Thoracic aorta (tissue), 2 donors: ENCODE results near the gene MIP. TPM values are rescaled to one million over a fixed set of nuclear protein-coding genes. Genes with fewer than 3 reads are reported as not detected.

ENCODE experiments used
- ATAC-seq: fragments of 150-250 bp; one replicate; pipeline ENCODE4 v1.8.0; 2017; ENCODE audit warnings: low read depth; ENCODE audit not compliant: insufficient number of reproducible peaks, low FRiP score
- DNase-seq: peaks from one replicate; pipeline ENCODE4 v3.0.0-alpha.2; 2020; ENCODE audit warnings: low spot score
- H3K27ac ChIP-seq, 2 donors: fragments of 200-600 bp; sonication (generic); 1 replicate in 1 of 2; 2 replicates in 1 of 2; pipeline ENCODE4 v1.5.1; 2016; ENCODE audit warnings: mild to moderate bottlenecking in 2 of 2, moderate library complexity in 2 of 2
- H3K27me3 ChIP-seq: fragments of 200-600 bp; sonication (generic); replicated peaks from 2 replicates; pipeline ENCODE4 v1.6.0; 2016; ENCODE audit warnings: mild to moderate bottlenecking; ENCODE audit not compliant: insufficient read depth
- H3K36me3 ChIP-seq: fragments of 200-600 bp; sonication (generic); one replicate; pipeline ENCODE4 v1.5.1; 2016
- H3K4me1 ChIP-seq, 2 donors: fragments of 200-600 bp; sonication (generic); 1 replicate in 1 of 2; 2 replicates in 1 of 2; pipeline versions ENCODE4 v1.5.1 to v1.6.0; 2016; ENCODE audit warnings: low read depth in 2 of 2, mild to moderate bottlenecking in 1 of 2; ENCODE audit not compliant: control insufficient read depth in 1 of 2
- H3K4me3 ChIP-seq: fragments of 200-600 bp; sonication (generic); 2 replicates; pipeline ENCODE4 v1.5.1; 2016; ENCODE audit warnings: mild to moderate bottlenecking
- H3K9me3 ChIP-seq: fragments of 200-600 bp; sonication (generic); 2 replicates; pipeline ENCODE4 v1.5.1; 2016
- CTCF ChIP-seq: fragments of 200-600 bp; sonication (generic); IDR thresholded peaks from one replicate; pipeline ENCODE4 v1.5.1; 2019; ENCODE audit warnings: antibody characterized with exemption
- total RNA-seq, 2 donors: library from RNA; depleted of rRNA; stranded (reverse); fragments of >200 nt; gene quantifications; one replicate each; pipeline versions ENCODE4 v1.1.0 to v1.2.3, GENCODE V29; 2016

The MIP gene
- total RNA-seq, 2 donors from 2014 or later, result not detected

- Histone ChIP-seq H3K4me3 (no peak overlapping the region), H3K27me3 (no peaks in the 10 kb centered on the region), H3K27ac (no peak overlapping the region), H3K4me1 (no peaks in the 10 kb centered on the region), H3K9me3 (no peaks in the 10 kb centered on the region), H3K36me3 (no peaks in the 10 kb centered on the region)
- no peak for ATAC-seq
- no peak for TF ChIP-seq CTCF
- DNase-seq, result no peak
Measured at GRCh38 chr12:56437430-56438176, 16.9 kb downstream of the MIP start.

GRCh38 chr12:56434828-56435227 is 19.6 kb downstream of the MIP start:
- Histone ChIP-seq H3K36me3 (no peaks in the 10 kb centered on the region), H3K27me3 (no peaks in the 10 kb centered on the region), H3K4me3 (no peak overlapping the region), H3K4me1 (no peaks in the 10 kb centered on the region), H3K9me3 (no peaks in the 10 kb centered on the region), H3K27ac (no peak overlapping the region)
- TF ChIP-seq CTCF, result no peak
- ATAC-seq (no peak), DNase-seq (no peak)

- DNase-seq (no peak), ATAC-seq (no peak)
- H3K27ac ChIP-seq, result no peak overlapping the region
- no peaks in the 10 kb centered on the region for H3K4me1 ChIP-seq
- H3K4me3 ChIP-seq, result no peak overlapping the region
- no peak for TF ChIP-seq CTCF
- H3K36me3 ChIP-seq, result no peaks in the 10 kb centered on the region
- H3K9me3 ChIP-seq, result no peaks in the 10 kb centered on the region
- H3K27me3 ChIP-seq, result no peaks in the 10 kb centered on the region
Measured at GRCh38 chr12:56431850-56432249, 22.6 kb downstream of the MIP start.

GRCh38 chr12:56431288-56431687 is 23.2 kb downstream of the MIP start:
- ATAC-seq, result no peak
- no peaks in the 10 kb centered on the region for H3K27me3 ChIP-seq
- H3K4me3 ChIP-seq, result no peak overlapping the region
- DNase-seq, result no peak
- no peaks in the 10 kb centered on the region for H3K36me3 ChIP-seq
- no peaks in the 10 kb centered on the region for H3K9me3 ChIP-seq
- no peak for TF ChIP-seq CTCF
- no peak overlapping the region for H3K27ac ChIP-seq
- H3K4me1 ChIP-seq, result no peaks in the 10 kb centered on the region

GRCh38 chr12:56425940-56426438 is 28.5 kb downstream of the MIP start:
- no peak for TF ChIP-seq CTCF
- H3K4me3 ChIP-seq, result no peak overlapping the region
- no peak for ATAC-seq

More at GRCh38 chr12:56425940-56426438, 28.5 kb downstream of the MIP start:
- no peak for DNase-seq
- Histone ChIP-seq H3K27ac (no peak overlapping the region), H3K36me3 (peaks cover 3% of the 10 kb centered on the region), H3K4me1 (no peaks in the 10 kb centered on the region), H3K27me3 (no peaks in the 10 kb centered on the region), H3K9me3 (no peaks in the 10 kb centered on the region)
